ENCODE measurements around the gene DOCK10.
"Not testable (repeated sequence)": the region's sequence is repeated elsewhere in the genome, so short reads cannot be mapped to it uniquely, and the experiment has no call there.

Gene DOCK10

GRCh38 chr2:225069477-225069876 is 27.2 kb upstream of the DOCK10 start:
- TF ChIP-seq CTCF (IDR thresholded peaks at IDR 0.05; ENCODE audit: low read depth, low read length, missing control alignments) = no peak
- no peak for DNase-seq (ENCODE audit: extremely low read depth, low read depth)
- no peak overlapping the region for H3K4me3 ChIP-seq (replicated peaks; ENCODE audit: low read depth, low read length)

GRCh38 chr2:225065882-225066281 is 23.6 kb upstream of the DOCK10 start:
- TF ChIP-seq CTCF (IDR thresholded peaks at IDR 0.05; ENCODE audit: low read depth, low read length, missing control alignments) = no peak
- no peak overlapping the region for H3K4me3 ChIP-seq (replicated peaks; ENCODE audit: low read depth, low read length)
- DNase-seq (ENCODE audit: extremely low read depth, low read depth) = no peak

GRCh38 chr2:225064928-225065327 is 22.7 kb upstream of the DOCK10 start:
- TF ChIP-seq CTCF (IDR thresholded peaks at IDR 0.05; ENCODE audit: low read depth, low read length, missing control alignments) = no peak
- DNase-seq (ENCODE audit: extremely low read depth, low read depth) = no peak
- H3K4me3 ChIP-seq (replicated peaks; ENCODE audit: low read depth, low read length) = no peak overlapping the region

- no peak for TF ChIP-seq CTCF (IDR thresholded peaks at IDR 0.05; ENCODE audit: low read depth, low read length, missing control alignments)
These were observed 22.1 kb upstream of the DOCK10 start for GRCh38 chr2:225064362-225064761.

GRCh38 chr2:225056330-225057073 is 14.2 kb upstream of the DOCK10 start:
- no peak for DNase-seq (ENCODE audit: extremely low read depth, low read depth)
- no peak overlapping the region for H3K4me3 ChIP-seq (replicated peaks; ENCODE audit: low read depth, low read length)
- TF ChIP-seq CTCF (IDR thresholded peaks at IDR 0.05; ENCODE audit: low read depth, low read length, missing control alignments) = no peak

More at GRCh38 chr2:225064362-225064761, 22.1 kb upstream of the DOCK10 start:
- no peak overlapping the region for H3K4me3 ChIP-seq (replicated peaks; ENCODE audit: low read depth, low read length)
- no peak for DNase-seq (ENCODE audit: extremely low read depth, low read depth)

- no peak overlapping the region for H3K4me3 ChIP-seq (replicated peaks; ENCODE audit: low read depth, low read length)
- TF ChIP-seq CTCF (IDR thresholded peaks at IDR 0.05; ENCODE audit: low read depth, low read length, missing control alignments) = no peak
- no peak for DNase-seq (ENCODE audit: extremely low read depth, low read depth)
These were observed 13.4 kb upstream of the DOCK10 start for GRCh38 chr2:225055714-225056113.

GRCh38 chr2:225052703-225053102 is 10.4 kb upstream of the DOCK10 start:
- DNase-seq (ENCODE audit: extremely low read depth, low read depth) = no peak
- H3K4me3 ChIP-seq (replicated peaks; ENCODE audit: low read depth, low read length) = no peak overlapping the region
- no peak for TF ChIP-seq CTCF (IDR thresholded peaks at IDR 0.05; ENCODE audit: low read depth, low read length, missing control alignments)

- not testable (repeated sequence) for H3K4me3 ChIP-seq (replicated peaks; ENCODE audit: low read depth, low read length); DNase-seq (ENCODE audit: extremely low read depth, low read depth)
These were observed 5.2 kb upstream of the DOCK10 start for GRCh38 chr2:225047502-225047901.
